Panc1 (cell line): Measurements from ENCODE around the gene USF1. TPM values are rescaled to one million over a fixed set of nuclear protein-coding genes. Genes with fewer than 3 reads are reported as not detected.
A peak's percentile ranks its signal among the peaks of the same experiment; 100 is the strongest.

Experiments
- ATAC-seq: fragments of 200-7000 bp; cut with Tn5 transposase; 2 replicates; pipeline ENCODE4 v1.9.1; 2020; ENCODE audit warnings: mild to moderate bottlenecking, moderate library complexity
- BruUV-seq: library from RNA; stranded (reverse); fragments of 400-500 nt; replicated peaks from 2 replicates; lab custom pipeline; 2021; lab: Mats Ljungman, UMichigan
- CTCF ChIA-PET: fragments of 300-600 bp; sonication (Branson Sonifier 250); formaldehyde crosslinking; loops from one replicate; lab custom pipeline; 2022; ENCODE audit warnings: antibody characterized with exemption; lab: Charles Lee
- POLR2A ChIA-PET: fragments of 300-600 bp; sonication (Branson Sonifier 250); formaldehyde crosslinking; loops from one replicate; lab custom pipeline; 2022; ENCODE audit warnings: antibody characterized with exemption; lab: Charles Lee
- DNase-seq: peaks from one replicate; pipeline ENCODE4 v3.0.0-alpha.2; 2010; ENCODE audit warnings: low read depth, low spot score
- H3K27ac ChIP-seq: 2 replicates; pipeline ENCODE4 v1.5.1; 2011; ENCODE audit warnings: mild to moderate bottlenecking, low read length, inconsistent platforms
- H3K27me3 ChIP-seq: fragments of 200-500 bp; sonication (Bioruptor generic); 2 replicates; pipeline ENCODE4 v1.6.0; 2014; ENCODE audit warnings: low read length, inconsistent platforms; ENCODE audit not compliant: control insufficient read depth, insufficient read depth
- H3K36me3 ChIP-seq: fragments of 200-500 bp; sonication (Bioruptor generic); 2 replicates; pipeline ENCODE4 v1.5.1; 2014; ENCODE audit warnings: inconsistent platforms, mild to moderate bottlenecking, low read length, moderate library complexity; ENCODE audit not compliant: control insufficient read depth, insufficient read depth
- H3K4me1 ChIP-seq: 2 replicates; pipeline ENCODE4 v1.5.1; 2011; ENCODE audit warnings: inconsistent platforms, mild to moderate bottlenecking, low read length, moderate library complexity; ENCODE audit not compliant: control insufficient read depth, insufficient read depth
- H3K4me3 ChIP-seq, 2 experiments: 2 replicates each; pipeline ENCODE4 v1.5.1; 2011 to 2012; ENCODE audit warnings: low read depth in 2 of 2, low read length in 2 of 2, mild to moderate bottlenecking in 2 of 2, inconsistent platforms in 1 of 2, moderate library complexity in 1 of 2
- H3K9me3 ChIP-seq: fragments of 200-500 bp; sonication (Bioruptor generic); 2 replicates; pipeline ENCODE4 v1.5.1; 2014; ENCODE audit warnings: low read depth, mild to moderate bottlenecking, inconsistent platforms, low read length, moderate library complexity; ENCODE audit not compliant: control insufficient read depth, insufficient read depth
- POLR2AphosphoS5 ChIP-seq: IDR thresholded peaks from 2 replicates; pipeline ENCODE4 v1.6.1; 2012; ENCODE audit warnings: mild to moderate bottlenecking, low read depth, low read length, moderate library complexity
- SIN3A ChIP-seq: IDR thresholded peaks from 2 replicates; pipeline ENCODE4 v1.6.1; 2012; ENCODE audit warnings: low read depth, mild to moderate bottlenecking, low read length, moderate library complexity, borderline replicate concordance; ENCODE audit not compliant: insufficient read depth
- TCF7L2 ChIP-seq: IDR thresholded peaks from 2 replicates; pipeline ENCODE4 v1.6.1; 2011; ENCODE audit warnings: mild to moderate bottlenecking, low read depth, low read length, inconsistent platforms
- in situ Hi-C: cut with HindIII; loops from 2 replicates; pipeline ENCODE4 v1.10.0; 2016; ENCODE audit warnings: low sequenced_read_pairs, low pct_unique_long_range_greater_than_20kb
- intact Hi-C: fragments of 100-400 bp; cut with micrococcal nuclease; formaldehyde crosslinking; loops from one replicate; pipeline ENCODE4 v1.10.0; 2022; ENCODE audit not compliant: unreplicated experiment
- total RNA-seq: library from RNA; stranded (reverse); gene quantifications from one replicate; pipeline ENCODE4 v1.2.1, GENCODE V29; 2021; ENCODE audit not compliant: unreplicated experiment
- TF ChIP-seq, protein P1 (sequence below): fragments of 450-650 bp; IDR thresholded peaks from 2 replicates; pipeline ENCODE4 v1.5.1; 2017; ENCODE audit warnings: mild to moderate bottlenecking
- TF ChIP-seq, protein P2 (sequence below), 2 experiments: IDR thresholded peaks; 2 replicates each; pipeline ENCODE4 v1.6.1; 2011 to 2012; ENCODE audit warnings: low read depth in 2 of 2, control low read depth in 1 of 2, low read length in 1 of 2, mild to moderate bottlenecking in 1 of 2, moderate library complexity in 1 of 2; ENCODE audit not compliant: insufficient read depth in 1 of 2

USF1 gene
- total RNA-seq, 1 experiment from 2014 or later = 57.7 TPM

DNA sequence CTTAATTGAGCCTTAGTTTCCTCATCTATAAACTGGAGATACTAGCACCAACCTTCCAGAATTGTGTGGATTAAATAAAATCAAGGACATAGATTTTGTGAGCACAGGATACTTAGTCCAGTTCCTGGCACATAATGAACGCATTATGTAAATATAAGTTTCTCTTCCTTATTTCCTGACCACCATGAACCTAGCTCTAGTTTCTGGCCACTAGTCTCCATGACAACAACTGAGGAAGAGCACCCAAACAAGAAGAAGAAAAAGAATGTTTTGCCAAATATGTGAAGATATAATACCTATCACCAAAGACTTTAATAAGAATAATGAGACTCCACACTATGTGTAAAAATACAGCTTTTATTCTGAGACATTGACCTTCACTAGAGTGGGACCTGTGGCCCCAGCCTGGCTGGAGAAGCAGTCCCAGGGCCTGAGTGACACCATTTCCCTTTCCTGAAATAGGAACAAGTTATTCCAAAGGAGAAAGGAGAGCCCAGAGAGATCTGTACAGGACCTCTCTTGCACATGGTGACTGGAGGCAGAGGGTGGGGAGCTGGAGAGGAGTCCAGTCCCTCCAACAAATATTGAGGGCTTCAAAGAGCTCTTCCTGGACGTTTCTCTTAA lies 940 bp upstream of the USF1 start:
- in situ Hi-C loops = no loop called here

DNA sequence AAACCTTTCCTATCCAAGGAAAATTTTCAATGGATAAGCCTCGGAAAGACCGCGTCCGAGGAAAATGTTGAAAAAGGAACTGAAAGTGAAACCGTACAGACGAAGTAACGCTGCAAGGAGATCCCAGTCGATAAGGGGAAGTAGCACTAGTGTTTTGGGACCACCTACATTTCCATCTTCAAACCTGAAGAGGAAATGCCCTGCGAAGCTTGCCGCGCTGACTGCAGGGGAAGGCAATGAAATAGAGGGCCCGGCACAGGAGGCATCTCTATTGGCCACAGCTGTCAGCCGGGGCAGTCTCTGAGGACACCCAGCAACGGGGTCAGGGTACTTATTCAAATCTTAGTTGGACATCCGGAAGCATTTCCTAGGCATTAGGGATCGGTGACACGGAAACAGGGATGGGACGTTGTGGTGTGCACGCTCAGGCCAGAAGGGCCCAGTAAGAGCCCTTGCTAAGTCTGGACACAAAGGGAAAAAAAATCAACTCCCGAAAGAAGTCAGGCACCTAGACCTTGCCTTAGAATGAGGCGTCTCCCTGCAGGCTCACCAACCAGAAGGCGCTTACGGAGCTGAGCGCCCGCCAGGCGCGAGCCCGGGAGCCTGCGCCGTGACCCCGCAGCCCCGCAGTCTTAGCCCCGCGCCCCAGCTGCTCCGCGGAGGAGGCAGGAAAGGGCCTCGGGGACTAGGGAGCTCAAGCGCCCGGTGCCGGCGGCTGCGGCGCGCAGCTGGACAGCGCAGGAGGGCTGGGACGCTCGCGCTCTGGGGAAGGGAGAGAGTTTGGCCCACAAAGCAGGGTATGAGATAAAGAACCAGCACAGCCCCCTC lies 655 bp downstream of the USF1 start:
- in situ Hi-C loops = no loop called here
- DNase-seq = no peak
- POLR2A ChIA-PET = interaction anchor here (0.7 to 0.9 kb wide), 2 partner anchors 40 to 51 kb away, joined by 3 read pairs; no protein-coding TSS in a partner anchor

More for the DNA sequence above, 940 bp upstream of the USF1 start:
- no peak for DNase-seq
- H3K4me3 ChIP-seq = peak overlapping the region; percentile 69 to 93
- TF ChIP-seq, protein P1, sequence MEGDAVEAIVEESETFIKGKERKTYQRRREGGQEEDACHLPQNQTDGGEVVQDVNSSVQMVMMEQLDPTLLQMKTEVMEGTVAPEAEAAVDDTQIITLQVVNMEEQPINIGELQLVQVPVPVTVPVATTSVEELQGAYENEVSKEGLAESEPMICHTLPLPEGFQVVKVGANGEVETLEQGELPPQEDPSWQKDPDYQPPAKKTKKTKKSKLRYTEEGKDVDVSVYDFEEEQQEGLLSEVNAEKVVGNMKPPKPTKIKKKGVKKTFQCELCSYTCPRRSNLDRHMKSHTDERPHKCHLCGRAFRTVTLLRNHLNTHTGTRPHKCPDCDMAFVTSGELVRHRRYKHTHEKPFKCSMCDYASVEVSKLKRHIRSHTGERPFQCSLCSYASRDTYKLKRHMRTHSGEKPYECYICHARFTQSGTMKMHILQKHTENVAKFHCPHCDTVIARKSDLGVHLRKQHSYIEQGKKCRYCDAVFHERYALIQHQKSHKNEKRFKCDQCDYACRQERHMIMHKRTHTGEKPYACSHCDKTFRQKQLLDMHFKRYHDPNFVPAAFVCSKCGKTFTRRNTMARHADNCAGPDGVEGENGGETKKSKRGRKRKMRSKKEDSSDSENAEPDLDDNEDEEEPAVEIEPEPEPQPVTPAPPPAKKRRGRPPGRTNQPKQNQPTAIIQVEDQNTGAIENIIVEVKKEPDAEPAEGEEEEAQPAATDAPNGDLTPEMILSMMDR = no peak
- TF ChIP-seq, protein P2, sequence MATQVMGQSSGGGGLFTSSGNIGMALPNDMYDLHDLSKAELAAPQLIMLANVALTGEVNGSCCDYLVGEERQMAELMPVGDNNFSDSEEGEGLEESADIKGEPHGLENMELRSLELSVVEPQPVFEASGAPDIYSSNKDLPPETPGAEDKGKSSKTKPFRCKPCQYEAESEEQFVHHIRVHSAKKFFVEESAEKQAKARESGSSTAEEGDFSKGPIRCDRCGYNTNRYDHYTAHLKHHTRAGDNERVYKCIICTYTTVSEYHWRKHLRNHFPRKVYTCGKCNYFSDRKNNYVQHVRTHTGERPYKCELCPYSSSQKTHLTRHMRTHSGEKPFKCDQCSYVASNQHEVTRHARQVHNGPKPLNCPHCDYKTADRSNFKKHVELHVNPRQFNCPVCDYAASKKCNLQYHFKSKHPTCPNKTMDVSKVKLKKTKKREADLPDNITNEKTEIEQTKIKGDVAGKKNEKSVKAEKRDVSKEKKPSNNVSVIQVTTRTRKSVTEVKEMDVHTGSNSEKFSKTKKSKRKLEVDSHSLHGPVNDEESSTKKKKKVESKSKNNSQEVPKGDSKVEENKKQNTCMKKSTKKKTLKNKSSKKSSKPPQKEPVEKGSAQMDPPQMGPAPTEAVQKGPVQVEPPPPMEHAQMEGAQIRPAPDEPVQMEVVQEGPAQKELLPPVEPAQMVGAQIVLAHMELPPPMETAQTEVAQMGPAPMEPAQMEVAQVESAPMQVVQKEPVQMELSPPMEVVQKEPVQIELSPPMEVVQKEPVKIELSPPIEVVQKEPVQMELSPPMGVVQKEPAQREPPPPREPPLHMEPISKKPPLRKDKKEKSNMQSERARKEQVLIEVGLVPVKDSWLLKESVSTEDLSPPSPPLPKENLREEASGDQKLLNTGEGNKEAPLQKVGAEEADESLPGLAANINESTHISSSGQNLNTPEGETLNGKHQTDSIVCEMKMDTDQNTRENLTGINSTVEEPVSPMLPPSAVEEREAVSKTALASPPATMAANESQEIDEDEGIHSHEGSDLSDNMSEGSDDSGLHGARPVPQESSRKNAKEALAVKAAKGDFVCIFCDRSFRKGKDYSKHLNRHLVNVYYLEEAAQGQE (IDR thresholded peaks at IDR 0.05; ENCODE audit: insufficient read depth in 1 of 2, low read depth in 2 of 2, low read length in 1 of 2) = no peak
- TF ChIP-seq TCF7L2 (no peak), SIN3A (no peak), POLR2AphosphoS5 (no peak)
- peak overlapping the region; percentile 99 for H3K27ac ChIP-seq
- CTCF ChIA-PET = no interaction called here
- peaks cover 3% of the 10 kb centered on the region for H3K36me3 ChIP-seq
- POLR2A ChIA-PET = no interaction called here
- no peak for ATAC-seq
- BruUV-seq = no TSS peak
- H3K27me3 ChIP-seq = no peaks in the 10 kb centered on the region
- intact Hi-C loops = no loop called here
- peaks cover 17% of the 10 kb centered on the region; the same call in 1 of the 2 replicates for H3K9me3 ChIP-seq
- H3K4me1 ChIP-seq = peaks cover 13% of the 10 kb centered on the region

More for the DNA sequence above, 655 bp downstream of the USF1 start:
- Histone ChIP-seq H3K27me3 (no peaks in the 10 kb centered on the region), H3K9me3 (peaks cover 17% of the 10 kb centered on the region; the same call in 1 of the 2 replicates), H3K36me3 (peaks cover 5% of the 10 kb centered on the region), H3K4me1 (peaks cover 13% of the 10 kb centered on the region), H3K4me3 (peak overlapping the region; percentile 69 to 93), H3K27ac (peak overlapping the region; percentile 99)
- TF ChIP-seq TCF7L2 (no peak), SIN3A (no peak; the same call in 1 of the 2 replicates), POLR2AphosphoS5 (no peak)
- TF ChIP-seq, protein P1 = no peak
- TF ChIP-seq, protein P2 (IDR thresholded peaks at IDR 0.05; ENCODE audit: insufficient read depth in 1 of 2, low read depth in 2 of 2, low read length in 1 of 2) = no peak
- CTCF ChIA-PET = interaction anchor here (0.5 to 1.4 kb wide), 3 partner anchors 53 to 175 kb away, joined by 3 to 6 read pairs (median 6); no protein-coding TSS in a partner anchor
- TSS peak; percentile 89 for BruUV-seq
- intact Hi-C loops = loop anchor here (5.0 kb wide), 1 partner anchor 52 kb away; the partner anchor contains the start of gene KLHDC9
- ATAC-seq = peak; percentile 69
